Prostate gland (tissue), 2 donors: Measurements from ENCODE around the gene BRSK2. TPM values are rescaled to one million over a fixed set of nuclear protein-coding genes. Genes with fewer than 3 reads are reported as not detected.

Experiments used
- DNase-seq: peaks from one replicate; pipeline ENCODE4 v3.0.0-alpha.2; 2019; ENCODE audit warnings: low spot score
- H3K27ac ChIP-seq, 2 donors: fragments of 200-600 bp; sonication (generic); 2 replicates each; pipeline ENCODE4 v1.5.1; 2017 to 2019
- H3K27me3 ChIP-seq: fragments of 200-600 bp; sonication (generic); replicated peaks from 2 replicates; pipeline ENCODE4 v1.5.1; 2019; ENCODE audit not compliant: insufficient read depth
- H3K36me3 ChIP-seq, 2 donors: fragments of 200-600 bp; sonication (generic); 1 replicate in 1 of 2; 2 replicates in 1 of 2; pipeline versions ENCODE4 v1.5.1 to v1.8.1; 2017 to 2019
- H3K4me1 ChIP-seq: fragments of 200-600 bp; sonication (generic); replicated peaks from 2 replicates; pipeline ENCODE4 v1.5.1; 2019
- H3K4me3 ChIP-seq, 2 donors: fragments of 200-600 bp; sonication (generic); 2 replicates each; pipeline ENCODE4 v1.5.1; 2017 to 2019
- H3K9me3 ChIP-seq: fragments of 200-600 bp; sonication (generic); 2 replicates; pipeline ENCODE4 v1.5.1; 2017
- POLR2A ChIP-seq: fragments of 450-650 bp; IDR thresholded peaks from one replicate; pipeline ENCODE4 v1.6.1; 2016; ENCODE audit warnings: antibody characterized with exemption, mild to moderate bottlenecking
- POLR2AphosphoS5 ChIP-seq: sonication (generic); formaldehyde crosslinking; IDR thresholded peaks from one replicate; pipeline ENCODE4 v1.6.1; 2017; ENCODE audit warnings: antibody characterized with exemption
- WGBS: methylation state at CpG from one replicate; pipeline ENCODE4 v1.1.5; 2018; 5-methylcytosine and 5-hydroxymethylcytosine counted together
- intact Hi-C: fragments of 100-400 bp; cut with DNase I; formaldehyde crosslinking; loops from one replicate; pipeline ENCODE4 v1.14.2; 2022
- total RNA-seq, 2 donors: library from RNA; depleted of rRNA; stranded (reverse); fragments of >200 nt; gene quantifications; one replicate each; pipeline ENCODE4 v1.1.0, GENCODE V29; 2016
- TF ChIP-seq, protein P1 (sequence below), 4 experiments: fragments of 200-600 bp in 2 of 4; fragments of 450-650 bp in 2 of 4; sonication (generic) in 2 of 4; IDR thresholded peaks; 1 replicate in 3 of 4; 2 replicates in 1 of 4; pipeline ENCODE4 v1.5.1; 2016 to 2019; ENCODE audit warnings: antibody characterized with exemption in 4 of 4, mild to moderate bottlenecking in 2 of 4, moderate library complexity in 2 of 4

The BRSK2 gene
- total RNA-seq, 2 donors from 2014 or later = 0.96 to 29.7 TPM

DNA sequence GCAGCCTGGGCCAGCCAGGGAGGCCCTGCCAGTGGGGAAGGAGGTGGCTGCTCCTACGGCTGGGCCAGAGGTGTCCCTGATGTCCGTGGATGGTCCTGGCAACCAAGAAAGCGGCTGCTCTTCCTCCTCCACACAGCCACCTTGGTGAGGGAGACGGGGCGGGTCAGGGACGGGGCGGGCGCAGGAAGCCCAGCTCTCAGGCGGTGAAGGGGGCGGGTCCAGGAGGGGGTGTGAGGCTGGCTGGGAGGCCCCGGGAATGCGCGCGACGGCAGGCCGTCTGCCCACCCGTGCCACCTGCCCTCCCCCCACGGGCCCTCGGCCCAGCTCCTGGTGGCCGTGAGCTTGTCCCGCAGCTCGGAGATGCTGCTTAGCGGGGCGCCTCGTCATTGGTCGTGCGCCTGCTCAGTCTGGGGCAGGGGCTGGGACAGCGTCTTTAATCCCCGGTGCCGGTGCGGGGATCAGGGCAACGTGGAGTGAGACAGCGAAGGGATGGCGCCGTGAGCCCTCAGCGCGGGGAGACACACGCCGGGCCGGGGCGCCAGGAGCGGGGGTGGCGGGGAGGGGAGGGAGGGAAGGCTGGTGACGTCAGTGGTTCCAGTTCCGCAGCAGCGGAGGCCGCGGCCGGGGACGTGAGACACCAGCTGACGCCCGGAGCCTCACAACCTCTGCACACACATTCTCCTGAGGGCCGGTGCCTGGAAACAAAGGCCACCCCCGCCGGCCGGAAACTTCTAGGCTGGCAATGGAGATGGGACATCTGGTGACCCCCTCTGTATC is 6.7 kb upstream of the BRSK2 start:
- WGBS = under 1% methylated on average over 50 of the region's 56 CpGs
- peak; percentile 69 for DNase-seq

DNA sequence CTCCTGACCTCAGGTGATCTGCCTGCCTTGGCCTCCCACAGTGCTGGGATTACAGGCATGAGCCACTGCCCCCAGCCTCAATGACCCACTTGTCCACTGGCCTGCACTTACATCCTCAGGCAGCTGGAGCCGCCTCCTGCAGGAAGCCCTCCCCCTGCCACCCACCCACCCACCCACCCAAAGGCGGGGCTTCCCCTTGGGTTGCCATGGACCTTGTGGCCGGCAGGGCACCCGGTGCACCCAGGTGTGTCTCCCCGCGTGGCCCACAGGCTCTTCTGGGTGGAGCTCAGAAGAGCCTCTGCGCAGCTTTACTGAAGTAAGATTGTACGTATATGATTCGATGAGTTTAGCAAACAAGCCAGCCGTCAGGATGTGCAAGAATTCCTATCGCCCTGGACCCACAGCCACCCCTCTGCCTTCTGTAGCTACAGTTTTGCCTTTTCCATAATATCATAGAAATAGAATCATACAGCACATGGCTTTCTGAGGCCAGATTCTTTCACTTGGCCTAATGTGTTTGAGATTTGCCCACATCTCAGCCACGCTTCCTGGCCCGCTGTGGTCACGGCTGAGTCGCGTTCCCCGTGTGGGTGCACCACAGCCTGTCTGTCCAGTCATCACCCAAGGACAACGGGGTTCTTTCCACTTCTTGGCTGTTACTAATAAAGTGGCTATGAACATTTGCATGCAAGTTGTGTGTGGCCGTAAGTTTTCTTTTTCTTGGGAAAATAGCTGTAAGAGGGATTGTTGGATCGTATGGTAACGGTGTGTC is 5.3 kb upstream of the BRSK2 start:
- no peak for TF ChIP-seq POLR2A
- TF ChIP-seq, protein P1, sequence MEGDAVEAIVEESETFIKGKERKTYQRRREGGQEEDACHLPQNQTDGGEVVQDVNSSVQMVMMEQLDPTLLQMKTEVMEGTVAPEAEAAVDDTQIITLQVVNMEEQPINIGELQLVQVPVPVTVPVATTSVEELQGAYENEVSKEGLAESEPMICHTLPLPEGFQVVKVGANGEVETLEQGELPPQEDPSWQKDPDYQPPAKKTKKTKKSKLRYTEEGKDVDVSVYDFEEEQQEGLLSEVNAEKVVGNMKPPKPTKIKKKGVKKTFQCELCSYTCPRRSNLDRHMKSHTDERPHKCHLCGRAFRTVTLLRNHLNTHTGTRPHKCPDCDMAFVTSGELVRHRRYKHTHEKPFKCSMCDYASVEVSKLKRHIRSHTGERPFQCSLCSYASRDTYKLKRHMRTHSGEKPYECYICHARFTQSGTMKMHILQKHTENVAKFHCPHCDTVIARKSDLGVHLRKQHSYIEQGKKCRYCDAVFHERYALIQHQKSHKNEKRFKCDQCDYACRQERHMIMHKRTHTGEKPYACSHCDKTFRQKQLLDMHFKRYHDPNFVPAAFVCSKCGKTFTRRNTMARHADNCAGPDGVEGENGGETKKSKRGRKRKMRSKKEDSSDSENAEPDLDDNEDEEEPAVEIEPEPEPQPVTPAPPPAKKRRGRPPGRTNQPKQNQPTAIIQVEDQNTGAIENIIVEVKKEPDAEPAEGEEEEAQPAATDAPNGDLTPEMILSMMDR (IDR thresholded peaks at IDR 0.05) = no peak
- no peak for TF ChIP-seq POLR2AphosphoS5
- Histone ChIP-seq H3K4me1 (no peaks in the 10 kb centered on the region), H3K4me3 (no peak overlapping the region), H3K27me3 (no peaks in the 10 kb centered on the region), H3K9me3 (no peaks in the 10 kb centered on the region), H3K36me3 (no peaks in the 10 kb centered on the region), H3K27ac (no peak overlapping the region)
- intact Hi-C loops = loop anchor here (10.0 kb wide), 1 partner anchor 70 kb away; no protein-coding TSS in a partner anchor
- WGBS = 81% methylated on average over 21 of the region's 21 CpGs
- DNase-seq = no peak

More for the DNA sequence above, 6.7 kb upstream of the BRSK2 start:
- no peaks in the 10 kb centered on the region for H3K9me3 ChIP-seq
- TF ChIP-seq, protein P1 (IDR thresholded peaks at IDR 0.05) = peak in 1 of 4 experiments; percentile 24
- peak; percentile 15 for TF ChIP-seq POLR2A
- TF ChIP-seq POLR2AphosphoS5 = no peak
- peak overlapping the region; percentile 31 to 67 for H3K27ac ChIP-seq
- no peaks in the 10 kb centered on the region for H3K4me1 ChIP-seq
- intact Hi-C loops = loop anchor here (10.0 kb wide), 1 partner anchor 68 kb away; no protein-coding TSS in a partner anchor
- H3K36me3 ChIP-seq = no peaks in the 10 kb centered on the region
- peak overlapping the region; percentile 29 to 36 for H3K4me3 ChIP-seq
- H3K27me3 ChIP-seq = no peaks in the 10 kb centered on the region

- Histone ChIP-seq H3K4me3 (no peak overlapping the region), H3K4me1 (no peaks in the 10 kb centered on the region), H3K9me3 (no peaks in the 10 kb centered on the region), H3K36me3 (no peaks in the 10 kb centered on the region), H3K27me3 (peaks cover 6% of the 10 kb centered on the region), H3K27ac (no peak overlapping the region)
- WGBS = 94% methylated on average over 10 of the region's 10 CpGs
- no peak for TF ChIP-seq POLR2AphosphoS5
- TF ChIP-seq POLR2A = no peak
- TF ChIP-seq, protein P1 (IDR thresholded peaks at IDR 0.05) = no peak
- intact Hi-C loops = loop anchor here (10.0 kb wide), 1 partner anchor 73 kb away; no protein-coding TSS in a partner anchor
- DNase-seq = no peak
Observed at GRCh38 chr11:1387521-1387920, 2.2 kb upstream of the BRSK2 start.

- H3K4me1 ChIP-seq = no peaks in the 10 kb centered on the region
- intact Hi-C loops = loop anchor here (10.0 kb wide), 1 partner anchor 73 kb away; no protein-coding TSS in a partner anchor
- peaks cover 6% of the 10 kb centered on the region for H3K27me3 ChIP-seq
- no peak for DNase-seq
- H3K4me3 ChIP-seq = no peak overlapping the region
- no peak overlapping the region for H3K27ac ChIP-seq
- no peaks in the 10 kb centered on the region for H3K36me3 ChIP-seq
- WGBS = 65% methylated on average over 20 of the region's 22 CpGs
- TF ChIP-seq, protein P1 (IDR thresholded peaks at IDR 0.05) = no peak
- TF ChIP-seq POLR2AphosphoS5 (no peak), POLR2A (no peak)
- H3K9me3 ChIP-seq = no peaks in the 10 kb centered on the region
Observed at GRCh38 chr11:1387961-1388762, 1.6 kb upstream of the BRSK2 start.
